ENCODE results near the gene CCNI2.

The CCNI2 gene

DNA sequence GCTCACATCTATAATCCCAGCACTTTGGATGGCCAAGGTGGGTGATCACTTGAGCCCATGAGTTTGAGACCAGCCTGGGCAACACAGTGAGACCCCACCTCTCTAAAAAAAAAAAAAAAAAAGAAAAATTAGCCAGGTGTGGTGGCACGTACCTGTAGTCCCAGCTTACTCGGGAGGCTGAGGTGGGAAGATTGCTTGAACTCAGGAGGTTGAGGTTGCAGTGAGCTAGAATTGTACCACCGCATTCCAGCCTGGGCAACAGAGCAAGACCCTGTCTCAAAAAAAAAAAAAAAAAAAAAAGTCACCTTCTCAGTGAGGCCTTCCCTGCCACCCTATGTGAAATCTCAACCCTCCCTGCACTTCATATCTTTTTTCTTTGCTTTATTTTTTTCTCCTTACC is 43.8 kb downstream of the CCNI2 start:
- Histone ChIP-seq H3K4me3 (ENCODE audit: insufficient read depth in 1 of 2, low read depth in 1 of 2, low read length in 2 of 2) (no peak overlapping the region), H4K8ac (ENCODE audit: low read length) (no peak overlapping the region), H3K27ac (ENCODE audit: low read length, poor library complexity, severe bottlenecking) (no peak overlapping the region), H2BK120ac (ENCODE audit: low read depth, low read length) (no peak overlapping the region), H3K79me1 (replicated peaks; ENCODE audit: low read length, poor library complexity, severe bottlenecking) (no peaks in the 10 kb centered on the region), H3K4me2 (ENCODE audit: low read length, poor library complexity, severe bottlenecking) (no peak overlapping the region), H3K4ac (ENCODE audit: low read depth in 1 of 2, low read length in 2 of 2) (no peak overlapping the region), H2BK5ac (ENCODE audit: low read depth, low read length, poor library complexity, severe bottlenecking) (no peak overlapping the region), H2AFZ (ENCODE audit: low read depth, low read length) (no peak overlapping the region), H3K4me1 (ENCODE audit: control insufficient read depth, insufficient read depth, low read depth, low read length) (no peaks in the 10 kb centered on the region), H3K36me3 (ENCODE audit: control insufficient read depth in 1 of 2, insufficient read depth in 2 of 2, low read depth in 1 of 2, low read length in 2 of 2) (no peaks in the 10 kb centered on the region), H2BK15ac (ENCODE audit: low read depth, poor library complexity, severe bottlenecking) (no peak overlapping the region), H3K27me3 (ENCODE audit: control insufficient read depth in 1 of 2, insufficient read depth in 1 of 2, low read length in 2 of 2) (peaks cover 12 to 36% of the 10 kb centered on the region in 2 experiments), H3K23ac (ENCODE audit: low read length in 2 of 2) (no peak overlapping the region), H2BK12ac (ENCODE audit: low read length in 2 of 2) (no peak overlapping the region), H3K9me3 (ENCODE audit: control insufficient read depth, low read length) (no peaks in the 10 kb centered on the region), H3K18ac (ENCODE audit: low read depth in 1 of 2, low read length in 2 of 2) (no peak overlapping the region), H3K14ac (ENCODE audit: low read length in 2 of 2) (no peak overlapping the region), H4K91ac (ENCODE audit: low read length) (no peak overlapping the region), H2AK5ac (ENCODE audit: low read length, severe bottlenecking) (no peak overlapping the region), H3K9ac (ENCODE audit: low read length) (no peak overlapping the region)
- 100% methylated on average over 3 of the region's 3 CpGs for WGBS
- no peak for DNase-seq

DNA sequence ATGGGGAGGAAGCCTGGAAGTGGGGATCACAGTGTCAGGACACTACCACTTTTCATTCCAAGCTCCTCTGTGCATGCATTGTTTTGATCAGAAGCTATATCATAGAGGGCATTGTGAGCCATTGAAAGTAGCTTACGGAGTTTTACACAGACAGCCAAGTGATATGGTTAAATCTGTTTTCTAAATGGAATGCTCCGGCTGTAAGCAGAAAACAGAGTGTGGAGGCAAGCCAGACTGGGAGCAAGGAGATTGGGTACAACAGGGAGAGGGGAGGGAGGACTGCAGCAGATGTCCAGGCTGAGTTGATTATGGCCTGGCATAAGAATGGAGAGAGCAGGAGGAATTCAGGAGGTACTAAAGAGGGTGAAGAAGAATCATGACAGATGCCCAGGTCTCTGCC is 50.4 kb downstream of the CCNI2 start:
- Histone ChIP-seq H3K18ac (ENCODE audit: low read depth in 1 of 2, low read length in 2 of 2) (peak overlapping the region in 1 of 2 experiments; percentile 2), H3K9me3 (ENCODE audit: control insufficient read depth, low read length) (no peaks in the 10 kb centered on the region), H3K4ac (ENCODE audit: low read depth in 1 of 2, low read length in 2 of 2) (no peak overlapping the region), H2BK15ac (ENCODE audit: low read depth, poor library complexity, severe bottlenecking) (no peak overlapping the region), H2BK5ac (ENCODE audit: low read depth, low read length, poor library complexity, severe bottlenecking) (no peak overlapping the region), H3K4me3 (ENCODE audit: insufficient read depth in 1 of 2, low read depth in 1 of 2, low read length in 2 of 2) (no peak overlapping the region), H3K36me3 (ENCODE audit: control insufficient read depth in 1 of 2, insufficient read depth in 2 of 2, low read depth in 1 of 2, low read length in 2 of 2) (no peaks in the 10 kb centered on the region), H3K9ac (ENCODE audit: low read length) (no peak overlapping the region), H3K23ac (ENCODE audit: low read length in 2 of 2) (no peak overlapping the region), H3K27me3 (ENCODE audit: control insufficient read depth in 1 of 2, insufficient read depth in 1 of 2, low read length in 2 of 2) (peaks cover 21 to 26% of the 10 kb centered on the region in 2 experiments), H2BK12ac (ENCODE audit: low read length in 2 of 2) (no peak overlapping the region), H3K4me1 (ENCODE audit: control insufficient read depth, insufficient read depth, low read depth, low read length) (no peaks in the 10 kb centered on the region), H2AFZ (ENCODE audit: low read depth, low read length) (no peak overlapping the region), H3K14ac (ENCODE audit: low read length in 2 of 2) (no peak overlapping the region), H3K4me2 (ENCODE audit: low read length, poor library complexity, severe bottlenecking) (no peak overlapping the region), H4K8ac (ENCODE audit: low read length) (no peak overlapping the region), H2BK120ac (ENCODE audit: low read depth, low read length) (no peak overlapping the region), H3K27ac (ENCODE audit: low read length, poor library complexity, severe bottlenecking) (no peak overlapping the region), H4K91ac (ENCODE audit: low read length) (no peak overlapping the region), H2AK5ac (ENCODE audit: low read length, severe bottlenecking) (no peak overlapping the region), H3K79me1 (replicated peaks; ENCODE audit: low read length, poor library complexity, severe bottlenecking) (no peaks in the 10 kb centered on the region)
- DNase-seq: no peak
- WGBS: 89% methylated on average over 2 of the region's 2 CpGs

DNA sequence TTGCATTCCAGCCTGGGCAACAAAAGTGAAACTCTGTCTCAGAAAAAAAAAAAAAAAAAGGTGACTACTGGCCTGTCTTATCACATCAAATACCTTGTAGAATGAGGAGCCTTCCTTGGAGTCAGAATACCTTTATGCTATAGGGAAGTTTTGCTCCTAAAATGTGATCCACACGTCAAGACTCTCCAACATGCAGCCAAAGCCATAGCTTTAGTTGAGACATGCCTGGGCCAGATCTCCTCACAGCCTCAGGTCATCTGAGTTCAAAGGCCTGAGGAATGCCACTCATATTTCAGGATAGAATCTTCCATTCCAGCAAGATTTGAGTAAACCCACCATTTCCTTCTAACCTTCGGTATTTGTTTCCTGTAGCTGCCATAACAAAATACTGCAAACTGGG is 52.2 kb downstream of the CCNI2 start:
- Histone ChIP-seq H2BK12ac (ENCODE audit: low read length in 2 of 2) (no peak overlapping the region), H3K27ac (ENCODE audit: low read length, poor library complexity, severe bottlenecking) (no peak overlapping the region), H3K27me3 (ENCODE audit: control insufficient read depth in 1 of 2, insufficient read depth in 1 of 2, low read length in 2 of 2) (peaks cover 20 to 22% of the 10 kb centered on the region in 2 experiments), H2BK120ac (ENCODE audit: low read depth, low read length) (no peak overlapping the region), H3K23ac (ENCODE audit: low read length in 2 of 2) (no peak overlapping the region), H3K18ac (ENCODE audit: low read depth in 1 of 2, low read length in 2 of 2) (no peak overlapping the region), H2AFZ (ENCODE audit: low read depth, low read length) (no peak overlapping the region), H2AK5ac (ENCODE audit: low read length, severe bottlenecking) (no peak overlapping the region), H3K36me3 (ENCODE audit: control insufficient read depth in 1 of 2, insufficient read depth in 2 of 2, low read depth in 1 of 2, low read length in 2 of 2) (no peaks in the 10 kb centered on the region), H4K91ac (ENCODE audit: low read length) (no peak overlapping the region), H3K79me1 (replicated peaks; ENCODE audit: low read length, poor library complexity, severe bottlenecking) (no peaks in the 10 kb centered on the region), H3K4me2 (ENCODE audit: low read length, poor library complexity, severe bottlenecking) (no peak overlapping the region), H3K14ac (ENCODE audit: low read length in 2 of 2) (no peak overlapping the region), H2BK15ac (ENCODE audit: low read depth, poor library complexity, severe bottlenecking) (no peak overlapping the region), H3K4me3 (ENCODE audit: insufficient read depth in 1 of 2, low read depth in 1 of 2, low read length in 2 of 2) (no peak overlapping the region), H2BK5ac (ENCODE audit: low read depth, low read length, poor library complexity, severe bottlenecking) (no peak overlapping the region), H3K4ac (ENCODE audit: low read depth in 1 of 2, low read length in 2 of 2) (no peak overlapping the region), H3K9ac (ENCODE audit: low read length) (no peak overlapping the region), H3K4me1 (ENCODE audit: control insufficient read depth, insufficient read depth, low read depth, low read length) (no peaks in the 10 kb centered on the region), H4K8ac (ENCODE audit: low read length) (no peak overlapping the region), H3K9me3 (ENCODE audit: control insufficient read depth, low read length) (no peaks in the 10 kb centered on the region)
- no peak for DNase-seq
- 80% methylated on average over 2 of the region's 2 CpGs for WGBS

- Histone ChIP-seq H3K4ac (ENCODE audit: low read depth in 1 of 2, low read length in 2 of 2) (no peak overlapping the region), H3K27me3 (ENCODE audit: control insufficient read depth in 1 of 2, insufficient read depth in 1 of 2, low read length in 2 of 2) (peaks cover 20 to 22% of the 10 kb centered on the region in 2 experiments), H2AFZ (ENCODE audit: low read depth, low read length) (no peak overlapping the region), H3K14ac (ENCODE audit: low read length in 2 of 2) (no peak overlapping the region), H4K8ac (ENCODE audit: low read length) (no peak overlapping the region), H3K9me3 (ENCODE audit: control insufficient read depth, low read length) (no peaks in the 10 kb centered on the region), H3K36me3 (ENCODE audit: control insufficient read depth in 1 of 2, insufficient read depth in 2 of 2, low read depth in 1 of 2, low read length in 2 of 2) (no peaks in the 10 kb centered on the region), H3K9ac (ENCODE audit: low read length) (no peak overlapping the region), H2BK12ac (ENCODE audit: low read length in 2 of 2) (no peak overlapping the region), H3K4me2 (ENCODE audit: low read length, poor library complexity, severe bottlenecking) (no peak overlapping the region), H2BK15ac (ENCODE audit: low read depth, poor library complexity, severe bottlenecking) (no peak overlapping the region), H2BK120ac (ENCODE audit: low read depth, low read length) (no peak overlapping the region), H2AK5ac (ENCODE audit: low read length, severe bottlenecking) (no peak overlapping the region), H3K27ac (ENCODE audit: low read length, poor library complexity, severe bottlenecking) (no peak overlapping the region), H4K91ac (ENCODE audit: low read length) (no peak overlapping the region), H3K4me1 (ENCODE audit: control insufficient read depth, insufficient read depth, low read depth, low read length) (no peaks in the 10 kb centered on the region), H3K4me3 (ENCODE audit: insufficient read depth in 1 of 2, low read depth in 1 of 2, low read length in 2 of 2) (no peak overlapping the region), H2BK5ac (ENCODE audit: low read depth, low read length, poor library complexity, severe bottlenecking) (no peak overlapping the region), H3K18ac (ENCODE audit: low read depth in 1 of 2, low read length in 2 of 2) (no peak overlapping the region), H3K79me1 (replicated peaks; ENCODE audit: low read length, poor library complexity, severe bottlenecking) (no peaks in the 10 kb centered on the region), H3K23ac (ENCODE audit: low read length in 2 of 2) (no peak overlapping the region)
- no peak for DNase-seq
- WGBS: 69% methylated on average over 2 of the region's 2 CpGs
Measured at GRCh38 chr5:132800545-132800944, 53.3 kb downstream of the CCNI2 start.
